Esophagus squamous epithelium (tissue), 4 donors: ENCODE measurements around the gene SCD5.

Experiments
- CTCF ChIP-seq, 6 experiments: fragments of 450-650 bp in 4 of 6; fragments of 200-600 bp in 2 of 6; sonication (generic) in 2 of 6; IDR thresholded peaks; one replicate each; pipeline ENCODE4 v1.5.1; 2016 to 2019; ENCODE audit warnings: antibody characterized with exemption in 6 of 6, mild to moderate bottlenecking in 4 of 6, moderate library complexity in 4 of 6
- POLR2A ChIP-seq, 4 donors: fragments of 450-650 bp; IDR thresholded peaks; one replicate each; pipeline ENCODE4 v1.6.1; 2017; ENCODE audit warnings: antibody characterized with exemption in 4 of 4, mild to moderate bottlenecking in 4 of 4, moderate library complexity in 3 of 4

- no peak for TF ChIP-seq POLR2A (IDR thresholded peaks at IDR 0.05)
- TF ChIP-seq CTCF (IDR thresholded peaks at IDR 0.05): no peak
Measured at GRCh38 chr4:82755650-82756049, 42.9 kb downstream of the SCD5 start.
